Activated T-cell treated with anti-CD3 and anti-CD28 coated beads for 4 hours (primary cell): Measurements from ENCODE around the gene DOCK7.
"Not testable (repeated sequence)": the region's sequence is repeated elsewhere in the genome, so short reads cannot be mapped to it uniquely, and the experiment has no call there.

Source experiments
- DNase-seq: peaks from one replicate; pipeline ENCODE4 v3.0.0-alpha.2; 2020

Gene DOCK7

DNA sequence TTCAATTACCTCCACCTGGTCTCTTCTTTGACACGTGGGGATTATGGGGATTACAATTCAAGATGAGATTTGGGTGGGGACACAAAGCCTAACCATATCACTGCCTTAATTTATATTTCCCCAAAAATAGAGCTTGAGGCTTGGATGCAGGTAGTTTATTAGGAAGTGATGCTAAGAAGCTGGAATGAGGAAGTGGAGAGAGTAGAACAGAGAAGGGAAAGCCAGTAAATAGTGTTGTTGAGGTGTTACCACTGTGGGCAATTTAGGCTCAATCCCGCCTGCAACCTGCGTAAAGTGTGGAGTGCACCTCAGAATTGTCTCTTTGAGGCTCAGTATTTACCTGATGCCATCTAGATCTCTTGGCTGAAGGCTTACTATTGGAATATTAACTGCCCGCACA, 4.9 kb upstream of the DOCK7 start:
- DNase-seq, result no peak

DNA sequence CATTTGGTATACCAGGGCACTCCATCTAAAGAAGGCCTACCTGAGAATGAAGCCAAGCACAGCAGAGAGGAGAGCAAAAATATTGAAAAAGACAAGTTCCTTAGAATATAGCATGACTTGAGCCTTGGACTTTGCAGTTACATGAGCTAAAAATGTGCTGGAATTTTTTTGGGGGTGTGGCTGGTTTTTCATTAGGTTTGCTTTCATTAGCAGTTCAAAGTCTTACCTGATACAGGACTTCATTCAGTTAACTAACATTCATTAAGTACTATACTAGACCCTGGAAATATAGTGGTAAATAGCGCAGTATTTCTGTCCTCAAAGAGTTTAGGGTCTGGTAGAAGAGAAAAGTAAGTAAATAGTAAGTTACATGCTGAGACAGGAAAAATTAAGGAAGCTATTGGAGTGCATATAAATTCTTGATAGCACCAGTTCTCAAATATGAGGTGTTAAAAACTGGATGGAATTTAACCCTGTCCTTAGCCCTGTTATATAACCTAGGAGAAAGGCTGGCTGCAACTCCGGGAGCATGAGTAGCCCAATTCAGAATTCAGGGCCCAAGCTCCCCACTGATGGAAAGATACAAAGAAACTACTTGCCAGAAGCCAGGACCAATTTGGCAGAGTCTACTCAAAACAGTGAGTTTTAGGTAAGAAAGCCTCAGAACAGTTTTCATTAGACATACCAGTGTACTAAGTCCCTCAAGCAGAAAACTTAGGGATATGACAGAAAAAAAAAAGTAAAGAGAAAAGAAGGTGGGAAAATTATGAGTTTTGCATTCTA, 3.1 kb upstream of the DOCK7 start:
- DNase-seq, result no peak

DNA sequence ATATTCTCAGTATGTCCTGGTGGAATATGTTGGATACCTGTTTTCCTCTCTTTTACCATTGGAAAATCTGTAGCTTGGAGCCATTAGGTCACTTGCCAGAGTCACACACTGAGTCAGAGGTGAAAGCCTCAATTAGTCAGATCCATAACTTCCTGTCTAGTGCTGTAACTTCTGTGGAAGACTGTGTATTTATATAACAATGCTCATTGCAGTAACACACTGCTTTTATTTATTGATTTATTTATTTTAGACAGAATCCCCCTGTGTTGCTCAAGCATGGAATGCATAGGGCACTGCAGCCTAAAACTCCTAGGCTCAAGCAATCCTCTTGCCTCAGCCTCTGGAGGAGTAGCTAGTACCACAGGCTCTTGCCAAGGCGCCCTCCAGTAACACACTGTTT, 1.3 kb upstream of the DOCK7 start:
- no peak for DNase-seq

DNA sequence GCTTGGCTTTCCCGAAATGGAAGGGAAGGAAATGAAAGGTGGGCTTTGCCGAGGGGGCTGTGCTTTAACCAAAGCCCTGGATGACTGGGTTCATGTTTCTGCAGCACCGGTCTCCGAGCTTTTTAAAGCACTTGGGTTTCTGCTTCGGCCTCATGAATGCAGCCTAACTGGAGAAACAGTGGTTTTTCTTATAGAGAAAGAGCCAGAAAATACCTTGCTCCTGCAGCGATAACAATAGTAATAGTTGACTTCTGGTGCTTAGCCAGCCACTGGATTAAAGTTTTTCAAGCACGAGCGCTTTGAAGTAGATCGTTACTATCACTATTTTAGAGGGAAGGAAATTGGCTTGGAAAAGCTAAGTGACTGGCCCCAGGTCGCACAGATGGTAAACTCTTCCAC, 500 bp upstream of the DOCK7 start:
- no peak for DNase-seq

DNA sequence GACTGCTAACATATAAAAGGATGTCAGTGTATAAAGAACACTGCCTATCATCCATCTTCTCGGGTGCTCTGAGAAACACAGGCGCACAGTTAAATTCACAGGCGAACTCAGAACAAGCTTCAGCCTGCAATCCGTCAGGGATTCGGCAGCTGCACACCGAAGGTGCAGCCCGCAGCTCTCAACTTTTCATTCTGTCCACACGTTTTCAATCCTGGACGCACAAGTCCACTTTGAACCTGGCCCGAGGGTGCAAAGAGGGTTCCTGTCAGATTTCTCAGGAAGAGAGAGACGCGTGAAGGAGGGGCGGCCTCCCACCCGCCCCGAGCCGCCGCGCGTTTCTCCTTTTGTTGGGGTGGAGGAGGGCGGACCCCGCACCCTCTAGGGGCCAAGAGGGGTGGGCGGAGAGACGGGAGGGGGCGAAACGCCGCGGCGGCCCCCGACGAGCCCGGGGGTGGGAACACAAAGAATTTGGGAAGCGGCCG, 724 bp downstream of the DOCK7 start:
- no peak for DNase-seq

DNA sequence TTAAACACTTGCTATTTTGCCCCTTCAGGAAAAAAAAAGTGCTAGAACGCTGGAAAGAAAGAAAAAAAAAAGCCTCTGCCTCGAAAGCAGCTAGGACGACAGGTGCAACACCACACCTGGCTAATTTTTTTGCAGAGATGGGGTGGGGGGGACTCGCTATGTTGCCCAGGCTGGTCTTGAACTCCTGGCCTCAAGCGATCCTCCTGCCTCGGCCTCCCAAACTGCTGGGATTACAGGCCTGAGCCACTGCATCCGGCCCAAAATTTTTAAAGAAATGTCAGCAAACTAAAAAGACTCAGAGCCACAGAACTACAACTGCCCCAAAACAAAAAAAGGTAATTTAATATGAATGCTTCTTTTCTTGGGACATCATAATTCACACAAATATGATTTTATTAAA, 1.4 kb downstream of the DOCK7 start:
- DNase-seq, result no peak

DNA sequence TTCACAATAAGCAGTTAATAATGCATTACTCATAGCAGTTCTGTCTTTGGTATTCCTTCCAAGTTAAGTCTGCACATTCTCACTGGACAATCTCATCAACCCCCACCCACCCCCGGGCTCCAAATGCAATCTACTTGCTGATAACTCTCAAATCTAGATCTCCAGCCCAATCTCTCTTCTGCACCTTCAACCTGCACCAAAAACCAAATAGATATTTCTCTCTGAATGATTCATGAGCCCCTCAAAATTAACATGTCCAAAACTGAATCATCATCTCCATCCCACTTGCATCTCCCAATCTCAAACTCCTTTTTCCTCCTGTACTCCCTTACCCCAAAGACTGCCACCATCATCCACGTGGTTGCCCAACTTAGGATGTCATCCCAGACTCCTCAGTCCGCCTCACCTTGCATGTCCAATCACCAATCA, 2.7 kb downstream of the DOCK7 start:
- DNase-seq, result no peak

DNA sequence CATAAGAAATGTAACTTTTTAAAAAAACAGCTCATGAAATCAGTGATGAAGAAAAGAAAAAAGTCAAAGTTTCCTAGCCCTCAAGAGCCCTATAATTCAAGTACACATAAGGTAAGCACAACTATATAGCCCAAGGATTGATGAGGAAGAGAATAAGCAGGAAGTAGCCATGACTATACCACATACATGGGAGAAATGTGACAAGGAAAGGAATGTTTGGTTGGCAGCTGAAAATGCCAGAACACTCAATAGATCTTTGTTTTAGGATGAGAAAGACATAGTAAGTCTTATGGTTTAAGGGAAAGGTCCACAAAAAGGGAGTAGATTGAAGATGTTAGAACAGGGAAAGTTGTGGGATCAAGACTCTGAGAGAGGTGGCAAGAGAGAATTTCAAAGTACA, 5.7 kb downstream of the DOCK7 start:
- no peak for DNase-seq

DNA sequence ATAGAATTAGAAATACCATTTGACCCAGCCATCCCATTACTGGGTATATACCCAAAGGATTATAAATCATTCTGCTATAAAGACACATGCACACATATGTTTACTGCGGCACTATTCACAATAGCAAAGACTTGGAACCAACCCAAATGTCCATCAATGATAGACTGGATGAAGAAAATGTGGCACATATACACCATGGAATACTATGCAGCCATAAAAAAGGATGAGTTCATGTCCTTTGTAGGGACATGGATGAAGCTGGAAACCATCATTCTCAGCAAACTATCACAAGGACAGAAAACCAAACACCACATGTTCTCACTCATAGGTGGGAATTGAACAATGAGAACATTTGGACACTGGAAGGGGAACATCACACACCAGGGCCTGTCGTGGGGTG, 7.2 kb downstream of the DOCK7 start:
- not testable (repeated sequence) for DNase-seq

DNA sequence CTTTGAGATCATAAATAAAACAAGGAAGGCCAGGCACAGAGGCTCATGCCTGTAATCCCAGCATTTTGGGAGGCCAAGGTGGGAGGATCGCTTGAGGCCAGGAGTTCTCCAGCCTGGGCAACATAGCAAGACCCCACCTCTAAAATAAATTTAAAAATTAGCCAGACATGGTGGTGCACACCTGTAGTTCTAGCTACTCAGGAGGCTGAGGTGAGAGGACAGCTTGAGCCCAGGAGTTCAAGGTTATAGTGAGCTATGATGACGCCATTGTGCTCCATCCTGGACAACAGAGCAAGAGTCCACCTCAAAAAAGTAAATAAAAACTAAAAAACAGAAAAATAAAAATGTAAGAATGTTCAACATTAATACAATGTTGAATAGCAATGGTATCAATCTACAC, 10.4 kb downstream of the DOCK7 start:
- not testable (repeated sequence) for DNase-seq

DNA sequence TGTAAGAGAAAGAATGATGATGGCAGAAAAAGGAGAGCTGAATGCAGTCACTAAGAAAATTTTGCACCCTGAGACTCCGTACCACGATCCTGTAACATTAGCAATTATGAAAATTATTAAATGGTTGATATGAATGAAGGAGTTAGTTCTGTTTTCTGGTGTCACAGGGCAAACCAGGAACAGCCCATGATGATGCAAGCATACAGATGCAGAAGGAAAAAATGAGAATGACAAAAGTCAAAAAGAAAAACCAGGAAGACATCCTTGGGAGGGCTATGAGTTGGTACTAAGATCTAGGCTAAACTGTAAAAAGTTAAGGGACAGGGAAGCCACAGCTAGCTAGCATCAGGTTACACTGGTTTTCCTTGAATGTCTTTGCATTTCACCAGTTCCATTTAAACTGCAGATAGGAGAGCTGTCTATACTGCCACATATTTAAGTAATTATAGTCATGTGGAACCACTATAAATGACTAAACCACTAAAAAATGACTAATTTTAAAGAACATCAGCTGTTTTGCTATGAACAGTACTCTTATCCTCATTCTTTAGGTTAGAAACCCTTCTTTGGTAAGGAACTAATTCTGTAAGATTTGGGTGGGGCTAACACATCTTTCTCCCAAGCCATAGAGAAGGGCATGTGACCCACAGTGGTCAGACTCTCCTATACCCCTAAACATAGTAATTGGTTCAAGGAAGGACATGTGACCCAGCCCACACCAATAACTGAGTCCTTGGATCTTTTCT, 11.4 kb downstream of the DOCK7 start:
- no peak for DNase-seq

DNA sequence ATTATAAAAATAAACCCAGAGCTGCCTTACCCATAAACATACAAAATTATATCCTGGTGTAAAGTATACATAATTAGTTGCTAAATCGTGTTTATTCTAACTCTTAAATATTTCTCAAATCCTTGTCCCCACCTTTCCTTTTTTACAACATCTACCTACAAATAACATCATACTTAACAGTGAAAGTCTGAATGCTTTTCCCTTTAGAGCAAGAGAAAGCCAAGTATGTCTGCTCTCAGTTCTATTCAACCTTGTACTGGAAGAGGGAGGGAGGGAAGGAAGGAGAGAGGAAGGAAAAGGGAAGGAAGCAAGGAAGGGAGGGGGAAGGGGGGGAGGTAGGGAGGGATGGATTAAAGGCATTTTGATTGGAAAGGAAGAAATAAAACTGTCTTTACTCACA, 14.6 kb downstream of the DOCK7 start:
- no peak for DNase-seq

DNA sequence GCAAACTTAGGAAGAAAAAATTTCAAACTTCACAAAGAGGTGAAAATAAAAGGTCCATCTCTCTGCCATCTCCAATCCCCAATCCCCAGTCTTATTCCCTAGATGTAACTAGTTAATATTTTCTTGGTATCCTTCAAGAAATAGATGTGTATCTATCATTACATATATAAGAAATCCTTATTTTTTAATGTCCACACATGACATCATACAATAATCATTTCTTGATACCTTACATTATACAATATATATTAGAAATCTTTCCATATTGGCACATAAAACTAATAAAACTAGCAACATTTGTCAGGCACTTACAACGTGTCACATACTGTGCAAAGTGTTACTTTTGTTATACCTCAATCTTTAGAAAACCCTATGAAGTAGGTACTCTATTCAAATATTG, 16.2 kb downstream of the DOCK7 start:
- DNase-seq, result no peak

DNA sequence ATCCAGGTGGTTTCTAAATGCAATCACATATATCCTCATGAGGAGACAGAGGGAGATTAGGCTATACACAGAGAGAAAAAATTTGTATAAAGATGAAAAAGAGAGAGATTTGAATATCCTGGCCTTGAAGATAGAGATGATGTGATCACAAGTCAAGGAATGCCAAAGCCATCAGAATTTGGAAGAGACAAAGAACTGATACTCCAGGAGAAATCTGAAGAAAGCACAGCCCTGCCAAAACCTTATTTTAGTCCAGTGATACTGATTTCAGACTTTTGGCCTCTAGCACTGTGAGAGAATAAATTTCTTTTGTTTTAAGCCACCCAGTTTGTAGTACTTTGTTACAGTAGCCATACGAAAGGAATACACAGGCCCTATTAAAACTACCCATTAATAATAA, 33.4 kb downstream of the DOCK7 start:
- no peak for DNase-seq

DNA sequence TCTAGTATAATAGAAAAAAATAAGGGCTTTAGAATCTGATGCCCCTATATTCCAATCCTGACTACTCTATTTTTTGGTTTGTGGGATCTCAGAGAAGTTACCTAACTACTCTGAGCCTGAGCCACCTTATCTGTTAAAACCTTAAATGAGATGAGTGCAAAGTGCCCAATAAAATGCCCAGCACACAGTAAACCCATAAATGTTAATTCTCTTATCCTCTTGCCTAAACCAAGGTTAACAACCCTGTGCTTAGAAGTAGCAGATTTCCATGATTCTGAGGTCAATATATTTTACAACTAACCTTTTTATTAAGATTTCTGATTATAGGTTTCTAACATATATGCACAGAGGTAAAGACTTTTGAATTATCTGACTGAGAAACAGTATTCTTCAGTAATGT, 35.8 kb downstream of the DOCK7 start:
- no peak for DNase-seq

DNA sequence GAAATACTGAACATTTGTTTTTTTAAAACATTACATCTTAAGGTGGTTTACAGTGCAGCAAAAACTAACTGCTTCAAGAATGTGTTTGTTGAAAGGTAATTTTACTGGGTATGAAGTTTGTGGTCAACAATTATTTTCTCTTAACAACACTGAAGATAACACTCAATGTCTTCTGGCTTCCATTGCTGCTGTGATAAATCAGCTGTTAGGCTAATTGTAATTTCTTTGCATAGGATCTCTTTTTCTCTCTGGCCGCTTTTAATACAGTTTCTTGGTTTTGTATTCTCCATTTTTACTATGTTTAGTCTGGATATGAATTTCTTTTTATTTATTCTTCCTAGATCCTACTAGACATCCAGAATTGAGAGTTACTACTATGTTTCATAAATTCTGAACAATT, 44.9 kb downstream of the DOCK7 start:
- DNase-seq, result no peak

DNA sequence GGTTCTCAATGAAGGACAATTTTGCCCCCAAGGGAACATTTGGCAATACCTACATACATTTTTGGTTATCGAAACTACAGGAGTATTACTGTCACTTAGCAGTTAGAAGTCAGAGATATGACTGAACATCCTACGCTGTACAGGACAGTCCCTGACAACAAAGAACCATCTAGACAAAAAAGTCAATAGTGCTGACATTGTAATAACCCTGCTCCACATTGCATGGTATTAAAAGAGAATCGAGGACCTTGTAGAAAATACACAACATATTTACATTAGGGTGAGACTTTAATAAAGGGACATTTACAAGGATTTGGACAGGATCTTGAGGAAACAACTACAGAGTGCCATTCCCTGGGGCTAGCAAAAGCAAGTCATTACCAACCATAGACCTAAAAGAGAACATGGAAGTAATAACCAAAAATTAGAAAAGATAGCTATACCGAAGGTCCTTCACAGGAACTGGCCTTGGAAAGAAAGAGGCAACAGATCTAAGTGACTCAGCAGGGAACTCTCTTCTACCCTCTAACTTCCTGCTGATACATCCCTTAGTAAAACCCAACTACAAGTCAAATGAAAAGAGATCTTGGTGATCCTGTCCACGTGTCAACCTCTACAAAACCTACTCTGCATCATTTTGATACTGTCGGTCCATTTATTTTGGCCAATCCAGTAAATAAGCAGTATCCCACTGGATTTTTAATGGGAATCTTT, 50.6 kb downstream of the DOCK7 start:
- no peak for DNase-seq

DNA sequence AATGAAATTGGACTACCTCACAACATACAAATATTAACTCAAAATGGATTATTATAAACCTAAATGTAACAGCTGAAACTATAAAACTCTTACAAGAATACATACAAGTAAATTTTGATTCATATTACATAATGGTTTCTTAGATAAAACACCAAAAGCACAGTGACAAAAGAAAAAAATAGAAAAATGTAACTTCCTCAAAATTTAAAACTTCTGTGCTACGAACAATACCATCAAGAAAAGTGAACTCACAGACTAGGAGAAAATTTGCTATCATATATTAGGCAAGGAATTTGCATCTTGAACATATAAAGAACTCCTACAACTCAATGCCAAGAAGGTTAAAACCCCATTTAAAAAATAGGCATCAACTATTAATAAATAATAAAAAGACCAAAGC, 59.7 kb downstream of the DOCK7 start:
- DNase-seq, result no peak

DNA sequence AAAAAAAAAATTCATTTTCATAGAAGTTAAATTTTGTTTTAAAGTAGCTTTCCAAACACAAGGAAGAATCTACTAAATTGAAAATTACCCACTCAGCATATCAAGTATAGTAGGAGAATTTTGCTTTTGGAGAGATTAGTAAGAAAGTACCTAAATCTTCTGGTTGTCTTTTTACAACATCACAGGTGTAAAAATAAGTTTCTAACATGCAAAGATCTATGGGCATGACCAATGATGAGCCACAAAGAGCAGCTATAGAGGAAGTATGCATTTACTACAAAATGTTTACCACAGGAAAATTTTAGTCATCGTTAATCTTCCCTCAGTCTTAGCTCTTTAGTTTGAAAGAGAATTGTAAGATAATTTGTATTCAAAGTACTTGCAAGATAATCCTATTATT, 62.8 kb downstream of the DOCK7 start:
- DNase-seq, result no peak

DNA sequence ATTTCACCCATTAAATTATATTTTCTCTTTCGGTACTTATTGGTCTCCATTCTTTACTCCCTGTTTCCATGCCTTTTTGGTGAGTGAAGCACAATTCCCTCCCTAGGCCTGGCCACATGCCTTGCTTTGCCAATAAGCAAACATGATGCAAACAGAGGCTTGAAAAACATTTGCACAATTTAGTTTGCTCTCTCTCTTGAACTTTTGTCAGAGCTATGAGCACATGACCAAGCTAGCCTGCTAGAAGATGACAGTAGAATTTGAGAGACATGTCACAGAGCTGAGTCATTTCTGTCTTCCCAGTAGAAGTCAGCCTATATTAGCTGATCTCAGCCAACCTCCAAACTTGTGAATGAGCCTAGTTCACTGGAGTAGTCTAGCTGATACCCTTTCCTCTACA, 66.3 kb downstream of the DOCK7 start:
- no peak for DNase-seq

DNA sequence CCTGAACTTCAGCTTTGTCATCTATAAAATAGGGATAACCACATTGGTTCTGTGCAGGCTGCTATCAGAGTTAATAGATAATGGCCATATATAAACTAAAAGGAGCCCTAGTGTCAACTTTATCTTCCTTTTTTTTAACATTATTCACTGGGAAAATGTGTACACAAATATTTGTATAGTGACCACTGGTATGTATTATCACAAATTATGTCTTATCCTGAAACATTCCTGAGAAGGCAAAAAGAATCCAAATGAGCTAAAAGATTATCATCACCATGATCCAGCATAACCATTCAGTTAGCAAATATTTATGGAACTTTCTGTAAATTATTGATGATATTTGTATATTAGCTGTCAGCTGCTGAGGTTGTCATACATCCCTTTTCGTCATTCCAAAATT, 74.3 kb downstream of the DOCK7 start:
- DNase-seq, result no peak

DNA sequence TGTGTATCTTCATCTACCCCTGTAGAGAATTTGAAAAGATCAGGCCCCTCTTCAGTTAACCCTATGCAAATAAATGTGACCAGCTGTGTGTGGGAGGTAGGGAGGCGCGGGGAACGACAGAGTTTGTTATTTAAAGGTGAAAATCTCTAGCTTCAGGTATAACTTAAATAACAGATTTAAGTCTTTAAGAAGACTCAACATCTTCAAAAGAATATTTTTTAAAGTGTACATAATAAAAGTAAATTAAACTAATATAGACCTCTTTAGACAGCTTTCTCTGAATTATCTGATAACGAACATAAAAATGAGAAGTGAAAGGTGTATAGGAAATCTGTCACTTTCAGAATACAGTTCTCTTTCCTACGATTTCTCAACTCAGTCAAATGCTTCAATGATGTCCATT, 74.9 kb downstream of the DOCK7 start:
- DNase-seq, result no peak

DNA sequence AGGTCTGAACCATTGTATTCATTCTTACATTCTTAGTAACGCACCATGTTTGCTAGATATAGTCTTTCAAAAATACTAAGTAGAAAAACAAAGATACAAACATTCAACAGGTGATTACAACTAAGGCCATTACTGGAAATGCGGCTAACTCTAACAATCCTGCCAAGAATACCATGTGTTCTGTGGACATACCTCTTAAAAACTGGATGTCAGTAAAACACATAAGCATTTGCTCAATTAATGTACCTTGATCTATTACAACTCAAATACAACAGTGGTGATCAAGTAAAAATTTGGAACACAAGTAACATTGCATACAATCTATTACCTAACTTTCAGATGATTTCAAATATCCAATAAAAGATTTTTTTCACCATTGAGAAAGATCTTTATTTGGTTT, 75.4 kb downstream of the DOCK7 start:
- DNase-seq, result no peak

DNA sequence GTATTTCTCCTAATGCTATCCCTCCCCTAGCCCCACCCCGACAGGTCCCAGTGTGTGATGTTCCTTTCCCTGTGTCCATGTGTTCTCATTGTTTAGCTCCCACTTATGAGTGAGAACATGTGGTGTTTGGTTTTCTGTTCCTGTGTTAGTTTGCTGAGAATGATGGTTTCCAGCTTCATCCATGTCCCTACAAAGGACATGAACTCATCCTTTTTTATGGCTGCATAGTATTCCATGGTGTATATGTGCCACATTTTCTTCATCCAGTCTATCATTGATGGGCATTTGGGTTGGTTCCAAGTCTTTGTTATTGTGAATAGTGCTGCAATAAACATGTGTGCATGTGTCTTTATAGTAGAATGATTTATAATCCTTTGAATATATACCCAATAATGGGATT, 77.6 kb downstream of the DOCK7 start:
- not testable (repeated sequence) for DNase-seq
